ENCODE data around the gene IP6K1. TPM values are rescaled to one million over a fixed set of nuclear protein-coding genes. Genes with fewer than 3 reads are reported as not detected.

The IP6K1 gene
- total RNA-seq, 1 experiment from 2014 or later, result 32.2 TPM

DNA sequence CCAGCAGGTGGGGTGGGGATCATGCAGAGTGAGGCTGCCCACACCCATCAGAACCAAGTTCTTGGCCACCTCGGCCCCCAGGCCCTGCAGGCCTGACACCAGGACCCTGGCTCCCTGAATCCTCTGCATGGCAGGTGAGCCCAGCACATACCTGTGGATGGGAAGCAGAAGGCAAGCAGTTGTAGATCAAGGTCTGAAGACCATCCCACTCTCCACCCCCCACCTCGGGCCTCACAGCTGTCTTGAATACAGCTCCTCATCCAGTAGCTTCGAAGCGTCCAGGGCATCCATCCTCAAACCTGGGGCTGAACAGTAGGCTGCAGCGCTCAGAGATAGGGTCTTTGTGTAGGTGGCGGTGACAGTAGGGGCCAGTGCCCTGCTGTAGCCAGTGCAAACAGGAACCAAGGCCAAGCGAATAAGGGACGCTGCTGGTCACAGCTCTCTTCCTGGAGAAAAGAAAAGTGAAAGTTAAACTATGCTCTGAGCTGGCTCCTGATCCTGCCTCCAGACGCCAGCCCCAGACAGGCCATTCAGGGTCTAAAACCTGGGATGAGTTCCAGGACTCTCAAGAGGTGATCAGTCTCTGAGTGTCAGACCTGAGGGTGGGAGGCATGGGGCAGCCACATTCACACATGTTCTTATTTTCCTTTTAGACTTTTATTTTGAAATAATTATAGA lies 27.3 kb upstream of the IP6K1 start, which contains the start of gene UBA7 (continued):
- TF ChIP-seq, protein P1, sequence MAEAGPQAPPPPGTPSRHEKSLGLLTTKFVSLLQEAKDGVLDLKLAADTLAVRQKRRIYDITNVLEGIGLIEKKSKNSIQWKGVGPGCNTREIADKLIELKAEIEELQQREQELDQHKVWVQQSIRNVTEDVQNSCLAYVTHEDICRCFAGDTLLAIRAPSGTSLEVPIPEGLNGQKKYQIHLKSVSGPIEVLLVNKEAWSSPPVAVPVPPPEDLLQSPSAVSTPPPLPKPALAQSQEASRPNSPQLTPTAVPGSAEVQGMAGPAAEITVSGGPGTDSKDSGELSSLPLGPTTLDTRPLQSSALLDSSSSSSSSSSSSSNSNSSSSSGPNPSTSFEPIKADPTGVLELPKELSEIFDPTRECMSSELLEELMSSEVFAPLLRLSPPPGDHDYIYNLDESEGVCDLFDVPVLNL (CRISPR knock-in tag; IDR thresholded peaks at IDR 0.05; ENCODE audit: borderline replicate concordance, low read depth), result no peak
- TF ChIP-seq GRHL2 (CRISPR knock-in tag; IDR thresholded peaks at IDR 0.05; ENCODE audit: insufficient replicate concordance, severe bottlenecking) (no peak), ZNF219 (CRISPR knock-in tag; IDR thresholded peaks at IDR 0.05; ENCODE audit: borderline replicate concordance) (no peak), ZNF317 (CRISPR knock-in tag; IDR thresholded peaks at IDR 0.05; ENCODE audit: borderline replicate concordance, low read depth) (no peak), NR3C1 (CRISPR knock-in tag; conservative IDR thresholded peaks at IDR 0.05; ENCODE audit: low read depth) (no peak), KAT7 (CRISPR knock-in tag; IDR thresholded peaks at IDR 0.05; ENCODE audit: borderline replicate concordance) (no peak), AR (CRISPR knock-in tag; IDR thresholded peaks at IDR 0.05) (no peak), SMAD4 (CRISPR knock-in tag; IDR thresholded peaks at IDR 0.05) (no peak), ZNF396 (CRISPR knock-in tag; IDR thresholded peaks at IDR 0.05; ENCODE audit: borderline replicate concordance) (no peak)
- TF ChIP-seq, protein P2, sequence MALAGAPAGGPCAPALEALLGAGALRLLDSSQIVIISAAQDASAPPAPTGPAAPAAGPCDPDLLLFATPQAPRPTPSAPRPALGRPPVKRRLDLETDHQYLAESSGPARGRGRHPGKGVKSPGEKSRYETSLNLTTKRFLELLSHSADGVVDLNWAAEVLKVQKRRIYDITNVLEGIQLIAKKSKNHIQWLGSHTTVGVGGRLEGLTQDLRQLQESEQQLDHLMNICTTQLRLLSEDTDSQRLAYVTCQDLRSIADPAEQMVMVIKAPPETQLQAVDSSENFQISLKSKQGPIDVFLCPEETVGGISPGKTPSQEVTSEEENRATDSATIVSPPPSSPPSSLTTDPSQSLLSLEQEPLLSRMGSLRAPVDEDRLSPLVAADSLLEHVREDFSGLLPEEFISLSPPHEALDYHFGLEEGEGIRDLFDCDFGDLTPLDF (CRISPR knock-in tag; IDR thresholded peaks at IDR 0.05), result no peak

GRCh38 chr3:49812916-49813496 lies 26.7 kb upstream of the IP6K1 start:
- Mint-ChIP-seq H3K4me1 (no peaks in the 10 kb centered on the region), H3K27me3 (ENCODE audit: low read depth) (no peaks in the 10 kb centered on the region), H3K27ac (no peak overlapping the region), H3K9me3 (no peaks in the 10 kb centered on the region), H3K36me3 (no peaks in the 10 kb centered on the region), H3K4me3 (no peak overlapping the region)
- no peak for DNase-seq (ENCODE audit: low spot score)
- POLR2A ChIA-PET, result no interaction called here
- no peak for ATAC-seq
- CTCF ChIA-PET, result interaction anchor here (1.2 to 2.5 kb wide), 4 partner anchors 10 to 94 kb away, joined by 4 to 12 read pairs (median 6); partner anchors contain the start of genes AMIGO3 and INKA1
- TF ChIP-seq NR1H2 (CRISPR knock-in tag; IDR thresholded peaks at IDR 0.05), result no peak
- TF ChIP-seq ETV6 (CRISPR knock-in tag; IDR thresholded peaks at IDR 0.05), result no peak
- TF ChIP-seq TEAD1 (CRISPR knock-in tag; IDR thresholded peaks at IDR 0.05), result no peak
- TF ChIP-seq ZNF281 (CRISPR knock-in tag; IDR thresholded peaks at IDR 0.05), result no peak
- TF ChIP-seq AFF4 (CRISPR knock-in tag; IDR thresholded peaks at IDR 0.05; ENCODE audit: borderline replicate concordance), result no peak
- TF ChIP-seq ZNF317 (CRISPR knock-in tag; IDR thresholded peaks at IDR 0.05; ENCODE audit: borderline replicate concordance, low read depth), result no peak
- TF ChIP-seq IRF2 (CRISPR knock-in tag; IDR thresholded peaks at IDR 0.05; ENCODE audit: borderline replicate concordance, low read depth), result no peak
- no peak for TF ChIP-seq FOXK1 (CRISPR knock-in tag; IDR thresholded peaks at IDR 0.05)
- no peak for TF ChIP-seq ZNF121 (CRISPR knock-in tag; IDR thresholded peaks at IDR 0.05)
- TF ChIP-seq, protein P3, sequence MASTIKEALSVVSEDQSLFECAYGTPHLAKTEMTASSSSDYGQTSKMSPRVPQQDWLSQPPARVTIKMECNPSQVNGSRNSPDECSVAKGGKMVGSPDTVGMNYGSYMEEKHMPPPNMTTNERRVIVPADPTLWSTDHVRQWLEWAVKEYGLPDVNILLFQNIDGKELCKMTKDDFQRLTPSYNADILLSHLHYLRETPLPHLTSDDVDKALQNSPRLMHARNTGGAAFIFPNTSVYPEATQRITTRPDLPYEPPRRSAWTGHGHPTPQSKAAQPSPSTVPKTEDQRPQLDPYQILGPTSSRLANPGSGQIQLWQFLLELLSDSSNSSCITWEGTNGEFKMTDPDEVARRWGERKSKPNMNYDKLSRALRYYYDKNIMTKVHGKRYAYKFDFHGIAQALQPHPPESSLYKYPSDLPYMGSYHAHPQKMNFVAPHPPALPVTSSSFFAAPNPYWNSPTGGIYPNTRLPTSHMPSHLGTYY (CRISPR knock-in tag; IDR thresholded peaks at IDR 0.05), result no peak
- no peak for TF ChIP-seq GRHL2 (CRISPR knock-in tag; IDR thresholded peaks at IDR 0.05; ENCODE audit: insufficient replicate concordance, severe bottlenecking)
